Psoas muscle (tissue), 8 donors: ENCODE results near the gene TRMT11. TPM values are rescaled to one million over a fixed set of nuclear protein-coding genes. Genes with fewer than 3 reads are reported as not detected.
"Not testable (repeated sequence)": the region's sequence is repeated elsewhere in the genome, so short reads cannot be mapped to it uniquely, and the experiment has no call there.

Experiments used
- ATAC-seq, 4 donors: fragments of 200-7000 bp; cut with Tn5 transposase; one replicate each; pipeline ENCODE4 v1.9.1; 2020; ENCODE audit warnings: moderate library complexity in 3 of 4, mild to moderate bottlenecking in 2 of 4
- DNase-seq, 2 donors: peaks; one replicate each; pipeline ENCODE4 v3.0.0-alpha.2; 2020
- H3K27ac ChIP-seq: fragments of 200-600 bp; one replicate; pipeline ENCODE4 v1.8.0; 2022
- H3K27me3 ChIP-seq, 3 donors: fragments of 200-600 bp in 1 of 3; one replicate each; pipeline versions ENCODE4 v1.6.1 to v1.8.0; 2013 to 2022; ENCODE audit warnings: low read length in 2 of 3, mild to moderate bottlenecking in 2 of 3, moderate library complexity in 1 of 3; ENCODE audit not compliant: insufficient read depth in 3 of 3
- H3K36me3 ChIP-seq, 2 donors: fragments of 200-600 bp in 1 of 2; one replicate each; pipeline versions ENCODE4 v1.6.1 to v1.8.0; 2013 to 2022; ENCODE audit warnings: low read depth in 1 of 2, mild to moderate bottlenecking in 1 of 2, moderate library complexity in 1 of 2; ENCODE audit not compliant: insufficient read depth in 1 of 2
- H3K4me1 ChIP-seq: fragments of 200-600 bp; one replicate; pipeline ENCODE4 v1.8.0; 2022
- H3K4me3 ChIP-seq: fragments of 200-600 bp; one replicate; pipeline ENCODE4 v1.8.0; 2022; ENCODE audit warnings: mild to moderate bottlenecking
- H3K9me3 ChIP-seq: fragments of 200-600 bp; one replicate; pipeline ENCODE4 v1.8.0; 2022
- WGBS, 3 donors: extraction: QIAGEN DNeasy Blood & Tissue Kit; methylation state at CpG; one replicate each; pipeline versions ENCODE4 v1.1.6 to v1.1.7; 2013; 5-methylcytosine and 5-hydroxymethylcytosine counted together
- intact Hi-C, 2 donors: fragments of 100-400 bp; cut with DNase I; formaldehyde crosslinking; loops; one replicate each; pipeline versions ENCODE4 v1.11.0 to v1.14.2; 2022
- polyA plus RNA-seq, 3 donors: library from polyadenylated mRNA; stranded (reverse); fragments of 200-250 nt; gene quantifications; one replicate each; pipeline ENCODE4 v1.2.3, GENCODE V29; 2013
- total RNA-seq, 4 donors: library from RNA; stranded (reverse); fragmentation: NEBNext Ultra II Directional in 2 of 4; extraction: Animal tissue kit (Norgen Biotek cat#: 25700) in 2 of 4; gene quantifications; one replicate each; pipeline versions ENCODE4 v1.2.1 to v1.2.4, GENCODE V29; 2021 to 2023
- TF ChIP-seq, protein P1 (sequence below): fragments of 200-600 bp; IDR thresholded peaks from one replicate; pipeline ENCODE4 v1.8.0; 2022; ENCODE audit warnings: antibody characterized with exemption
- donor health status: healthy with polysubstance abuse.
- donor health status: DM: no; HTN: no; CAD: no; lungs with moderate emphysema.
- donor health status: Bipolar disorder and iron deficiency.
- donor health status: healthy.
- donor health status: DM: yes; HTN: yes; CAD: no.
- donor health status: DM: no; HTN: no; CAD: no.
- donor health status: DM: no; HTN: no; CAD: no.
- donor health status: DM: yes; HTN: yes; CAD: no.

Gene TRMT11
- total and polyA plus RNA-seq, 7 donors: 4.1 to 9.3 (median 7.8) TPM

DNA sequence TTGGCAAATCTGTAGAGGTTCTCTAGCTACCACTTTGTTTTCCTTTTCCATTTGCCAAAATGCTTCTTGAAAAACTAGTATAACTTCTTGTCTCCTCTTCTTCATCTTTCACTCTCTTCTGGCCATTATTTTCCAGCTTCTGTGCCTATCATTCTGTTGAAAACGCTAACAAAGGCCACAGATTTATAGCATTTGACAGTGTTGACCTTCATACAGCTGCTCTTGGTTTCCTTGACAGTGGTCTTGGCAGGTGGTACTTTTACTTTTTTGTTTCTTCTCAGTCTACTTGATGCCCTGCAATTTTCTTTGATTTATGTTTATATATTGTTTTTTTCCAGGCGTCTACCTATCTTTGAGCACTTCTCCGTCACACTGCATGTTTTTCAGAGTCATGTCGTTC is 23.7 kb downstream of the TRMT11 start:
- H3K4me3 ChIP-seq: no peak overlapping the region
- H3K4me1 ChIP-seq: no peaks in the 10 kb centered on the region
- DNase-seq (no peak), ATAC-seq (no peak)
- intact Hi-C loops: no loop called here
- TF ChIP-seq, protein P1, sequence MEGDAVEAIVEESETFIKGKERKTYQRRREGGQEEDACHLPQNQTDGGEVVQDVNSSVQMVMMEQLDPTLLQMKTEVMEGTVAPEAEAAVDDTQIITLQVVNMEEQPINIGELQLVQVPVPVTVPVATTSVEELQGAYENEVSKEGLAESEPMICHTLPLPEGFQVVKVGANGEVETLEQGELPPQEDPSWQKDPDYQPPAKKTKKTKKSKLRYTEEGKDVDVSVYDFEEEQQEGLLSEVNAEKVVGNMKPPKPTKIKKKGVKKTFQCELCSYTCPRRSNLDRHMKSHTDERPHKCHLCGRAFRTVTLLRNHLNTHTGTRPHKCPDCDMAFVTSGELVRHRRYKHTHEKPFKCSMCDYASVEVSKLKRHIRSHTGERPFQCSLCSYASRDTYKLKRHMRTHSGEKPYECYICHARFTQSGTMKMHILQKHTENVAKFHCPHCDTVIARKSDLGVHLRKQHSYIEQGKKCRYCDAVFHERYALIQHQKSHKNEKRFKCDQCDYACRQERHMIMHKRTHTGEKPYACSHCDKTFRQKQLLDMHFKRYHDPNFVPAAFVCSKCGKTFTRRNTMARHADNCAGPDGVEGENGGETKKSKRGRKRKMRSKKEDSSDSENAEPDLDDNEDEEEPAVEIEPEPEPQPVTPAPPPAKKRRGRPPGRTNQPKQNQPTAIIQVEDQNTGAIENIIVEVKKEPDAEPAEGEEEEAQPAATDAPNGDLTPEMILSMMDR: no peak
- H3K36me3 ChIP-seq: peaks cover 6 to 80% of the 10 kb centered on the region in 2 donors
- H3K27me3 ChIP-seq: no peaks in the 10 kb centered on the region
- WGBS, 3 donors: 79 to 86% (median 82%) methylated on average over 4 of the region's 4 CpGs
- no peak overlapping the region for H3K27ac ChIP-seq
- no peaks in the 10 kb centered on the region for H3K9me3 ChIP-seq

DNA sequence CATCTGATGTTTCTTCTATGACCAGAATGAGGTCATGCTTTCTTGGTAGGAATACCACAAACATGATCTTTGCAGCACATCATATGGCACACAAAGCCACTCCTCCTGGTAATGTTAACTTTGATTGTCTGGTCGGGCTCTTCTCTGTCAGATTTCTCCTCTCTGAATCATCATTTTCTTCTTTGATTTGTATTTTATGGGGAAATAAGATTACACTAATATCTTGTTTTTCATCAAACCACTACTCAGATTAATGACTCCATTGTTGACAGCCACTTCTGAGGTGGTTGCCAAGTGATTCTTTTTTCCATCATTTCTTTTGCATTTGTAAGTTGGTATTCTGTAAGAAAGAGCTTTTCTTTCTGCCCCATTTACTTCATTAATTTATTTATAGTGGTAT is 29.5 kb downstream of the TRMT11 start:
- no peak overlapping the region for H3K4me3 ChIP-seq
- H3K27me3 ChIP-seq: no peaks in the 10 kb centered on the region
- no peak for ATAC-seq
- TF ChIP-seq, protein P1: no peak
- H3K9me3 ChIP-seq: no peaks in the 10 kb centered on the region
- H3K4me1 ChIP-seq: no peaks in the 10 kb centered on the region
- H3K27ac ChIP-seq: no peak overlapping the region
- intact Hi-C loops: no loop called here
- DNase-seq: no peak
- H3K36me3 ChIP-seq: peaks cover 7 to 93% of the 10 kb centered on the region in 2 donors
- 82 to 97% (median 92%) methylated on average over 1 of the region's 1 CpG for WGBS, 3 donors

GRCh38 chr6:126016591-126016990 is 30.3 kb downstream of the TRMT11 start:
- intact Hi-C loops: no loop called here
- WGBS, 3 donors: 89 to 96% (median 90%) methylated on average over 2 of the region's 2 CpGs

GRCh38 chr6:126017668-126018067 is 31.3 kb downstream of the TRMT11 start:
- H3K36me3 ChIP-seq: peaks cover 3 to 93% of the 10 kb centered on the region in 2 donors
- TF ChIP-seq, protein P1: no peak
- intact Hi-C loops: no loop called here

More at GRCh38 chr6:126016591-126016990, 30.3 kb downstream of the TRMT11 start:
- Histone ChIP-seq H3K4me3 (no peak overlapping the region), H3K27ac (no peak overlapping the region), H3K27me3 (no peaks in the 10 kb centered on the region), H3K9me3 (no peaks in the 10 kb centered on the region), H3K36me3 (peaks cover 7 to 93% of the 10 kb centered on the region in 2 donors), H3K4me1 (no peaks in the 10 kb centered on the region)
- TF ChIP-seq, protein P1: no peak
- DNase-seq (no peak), ATAC-seq (no peak)

DNA sequence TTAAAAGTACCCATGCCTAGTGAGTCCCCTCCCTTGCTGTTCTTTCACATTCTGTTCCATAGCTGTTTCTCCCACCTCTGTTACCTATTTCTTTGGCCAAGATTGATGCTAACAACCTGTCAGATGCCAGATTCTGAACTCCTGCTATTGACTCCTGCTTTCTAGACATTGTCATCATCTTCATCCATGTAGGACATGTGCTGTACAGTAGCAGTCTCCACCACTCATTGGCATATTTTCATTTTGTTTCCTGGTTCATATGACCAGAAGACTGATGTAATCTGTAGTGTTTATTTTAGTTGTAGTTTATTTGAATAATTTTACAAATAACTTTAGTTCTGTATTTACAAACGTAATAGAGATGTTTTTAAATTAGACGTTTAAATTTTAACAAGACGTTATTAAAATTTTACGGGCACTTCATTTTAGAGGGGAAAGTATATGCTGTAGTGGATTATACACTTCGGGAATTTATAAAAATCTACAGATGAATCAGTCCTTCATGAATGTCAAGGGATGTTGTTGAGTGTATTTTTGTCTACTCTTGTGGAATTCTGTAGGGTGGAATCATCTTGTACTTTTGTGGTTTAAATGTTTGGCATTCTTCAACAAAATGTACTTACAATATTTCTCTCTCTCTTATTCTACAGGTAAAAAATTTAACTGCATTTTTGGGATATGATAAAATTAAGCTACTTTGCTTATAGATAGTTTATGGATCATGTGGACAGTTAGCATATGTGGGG is 34.1 kb downstream of the TRMT11 start:
- DNase-seq: no peak
- H3K4me1 ChIP-seq: no peaks in the 10 kb centered on the region
- TF ChIP-seq, protein P1: no peak

More at GRCh38 chr6:126017668-126018067, 31.3 kb downstream of the TRMT11 start:
- Histone ChIP-seq H3K9me3 (no peaks in the 10 kb centered on the region), H3K4me3 (no peak overlapping the region), H3K27me3 (no peaks in the 10 kb centered on the region), H3K4me1 (no peaks in the 10 kb centered on the region), H3K27ac (no peak overlapping the region)
- no peak for DNase-seq
- ATAC-seq: no peak

DNA sequence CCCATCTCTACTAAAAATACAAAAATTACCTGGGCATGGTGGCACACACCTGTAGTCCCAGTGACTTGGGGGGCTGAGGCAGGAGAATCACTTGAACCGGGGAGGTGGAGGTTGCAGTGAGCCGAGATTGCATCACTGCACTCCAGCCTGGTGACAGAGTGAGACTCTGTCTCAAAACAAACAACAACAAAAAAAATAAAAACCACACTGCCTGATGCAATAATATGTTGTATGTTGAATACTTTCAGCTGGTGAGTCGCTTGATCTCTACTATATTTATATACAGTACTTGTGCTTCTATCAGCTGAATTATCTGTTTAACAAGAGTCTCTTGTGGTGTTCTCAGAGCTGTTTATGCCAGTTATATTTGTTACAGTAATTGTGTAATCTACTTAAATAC is 37.1 kb downstream of the TRMT11 start:
- H3K4me3 ChIP-seq, H3K27ac ChIP-seq, H3K9me3 ChIP-seq, H3K27me3 ChIP-seq, H3K4me1 ChIP-seq, DNase-seq, intact Hi-C loops, ATAC-seq: not testable (repeated sequence)
- peaks cover 0 to 81% of the 10 kb centered on the region in 2 donors for H3K36me3 ChIP-seq
- 97 to 98% (median 97%) methylated on average over 3 of the region's 3 CpGs for WGBS, 3 donors

More for the DNA sequence above, 34.1 kb downstream of the TRMT11 start:
- H3K27me3 ChIP-seq: no peaks in the 10 kb centered on the region
- intact Hi-C loops: no loop called here
- 98 to 100% (median 99%) methylated on average over 5 of the region's 5 CpGs for WGBS, 3 donors
- H3K9me3 ChIP-seq: no peaks in the 10 kb centered on the region
- peaks cover 3 to 93% of the 10 kb centered on the region in 2 donors for H3K36me3 ChIP-seq
- no peak for ATAC-seq
- H3K27ac ChIP-seq: no peak overlapping the region
- H3K4me3 ChIP-seq: no peak overlapping the region
